Measurements from ENCODE around the gene C9.
"Not testable (repeated sequence)": the region's sequence is repeated elsewhere in the genome, so short reads cannot be mapped to it uniquely, and the experiment has no call there.

C9 gene

DNA sequence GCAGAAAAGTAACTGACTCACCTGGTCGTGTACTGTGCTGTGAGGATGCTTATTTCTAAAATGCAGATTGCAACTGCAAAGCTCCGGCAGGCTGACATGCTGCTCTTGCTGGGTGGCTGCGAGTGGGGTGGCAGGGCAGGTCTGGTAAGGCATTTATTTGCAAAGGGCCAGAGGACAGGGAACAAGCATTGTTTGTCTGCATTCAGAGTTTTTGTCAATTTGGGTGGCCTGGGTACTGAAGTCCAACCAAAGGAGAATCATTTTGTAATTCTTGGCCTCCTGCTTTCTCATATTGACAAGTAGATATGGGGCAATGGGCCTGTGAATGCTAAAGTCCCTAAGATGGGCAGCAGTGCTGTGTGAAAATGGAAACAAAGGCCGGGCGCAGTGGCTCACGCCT lies at the start of gene C9:
C9 (minus strand) TSS at position 129 of the 400 bp plus-strand sequence; CDS start at position 98, 31 bp downstream.
- no peak for DNase-seq (ENCODE audit: low read depth in 2 of 2)

DNA sequence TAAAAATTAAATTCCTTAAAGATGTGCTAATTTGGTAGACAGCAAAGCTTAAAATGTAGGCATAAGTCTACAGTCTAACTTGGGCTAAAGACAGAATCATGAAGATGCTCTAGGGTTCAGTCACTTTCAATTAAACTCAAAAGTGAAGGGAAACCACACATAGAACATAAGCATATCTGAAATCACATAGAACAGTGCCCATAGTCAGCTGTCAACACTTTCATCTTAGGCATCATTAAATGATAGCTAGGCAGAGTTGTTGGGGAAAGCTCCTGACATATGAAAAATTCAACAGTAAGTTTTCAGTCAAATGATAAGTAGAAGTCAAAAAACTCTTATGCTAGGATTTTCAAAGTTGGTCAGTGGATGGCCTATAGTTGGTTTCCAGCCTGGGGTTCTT lies 49.5 kb upstream of the C9 start:
- no peak for DNase-seq (ENCODE audit: low read depth in 2 of 2)

DNA sequence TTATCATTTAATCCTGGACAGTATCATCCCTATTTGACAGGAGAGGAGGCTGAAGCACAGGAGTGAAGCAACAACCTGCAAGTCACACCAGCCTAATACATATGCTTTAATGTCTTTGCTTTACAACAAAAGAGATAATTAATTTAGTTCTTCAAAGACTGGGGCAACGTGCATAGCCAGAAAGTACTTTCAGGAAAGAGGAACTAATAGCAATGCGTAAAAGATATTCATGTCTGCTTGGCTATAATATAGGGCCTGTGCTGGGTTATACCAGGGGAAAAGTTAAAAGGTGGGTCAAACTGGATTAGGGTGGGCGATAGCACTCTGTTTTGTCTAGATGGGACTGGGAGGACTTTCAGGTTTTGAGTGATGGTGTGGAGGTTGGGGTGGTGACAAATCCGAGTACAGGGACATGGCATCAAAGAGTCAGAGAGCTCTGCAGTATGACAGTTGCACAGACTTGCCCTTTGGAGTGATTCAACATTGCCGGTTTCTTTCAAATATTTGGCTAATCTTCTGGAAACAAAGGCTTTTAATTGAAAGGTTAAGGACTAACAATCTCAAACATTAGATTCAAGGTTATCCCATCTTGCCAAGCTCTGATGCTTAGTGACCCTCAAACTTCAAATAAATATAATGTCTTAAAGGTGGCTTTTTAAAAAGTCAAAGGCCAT lies 48.6 kb upstream of the C9 start:
- no peak for DNase-seq (ENCODE audit: low read depth in 2 of 2)

DNA sequence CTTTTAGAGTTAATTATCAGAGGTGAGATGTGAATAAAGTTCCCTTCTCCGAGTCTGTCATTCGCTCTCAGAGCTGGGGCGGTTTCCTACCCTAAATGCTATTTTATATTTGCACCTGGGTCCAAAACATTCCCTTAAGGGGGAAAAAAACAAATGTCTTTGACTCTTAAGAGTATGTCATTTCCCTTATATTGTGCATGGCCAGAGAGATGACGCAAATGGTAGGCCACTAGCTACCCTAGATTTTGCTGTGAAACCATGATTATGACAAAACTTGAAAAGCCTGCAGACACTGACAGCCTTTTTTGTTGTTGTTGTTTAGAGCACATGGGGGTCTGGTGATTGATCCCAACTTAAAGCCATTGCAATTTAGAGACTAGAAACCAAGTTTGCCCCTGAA lies 47.7 kb upstream of the C9 start:
- DNase-seq (ENCODE audit: low read depth in 2 of 2): no peak

DNA sequence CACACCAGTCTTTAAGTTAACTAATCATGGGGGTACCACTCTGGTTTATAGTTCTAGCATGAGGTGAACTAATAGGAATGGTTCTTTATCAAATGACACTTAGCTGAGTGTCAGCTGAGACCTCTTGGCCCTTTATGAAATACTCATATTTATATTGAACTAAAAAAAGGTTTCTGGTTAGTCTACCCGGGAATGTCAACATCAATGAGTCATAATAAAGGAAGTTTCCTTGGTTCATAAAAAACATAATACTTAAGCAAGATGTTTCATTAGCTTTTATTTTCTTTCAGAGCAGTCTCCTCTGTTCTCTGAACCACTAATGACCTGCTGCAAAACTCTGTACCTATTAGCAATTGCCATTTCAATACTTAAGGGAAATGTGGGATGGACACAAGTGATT lies 46.8 kb upstream of the C9 start:
- DNase-seq (ENCODE audit: low read depth in 2 of 2): no peak

DNA sequence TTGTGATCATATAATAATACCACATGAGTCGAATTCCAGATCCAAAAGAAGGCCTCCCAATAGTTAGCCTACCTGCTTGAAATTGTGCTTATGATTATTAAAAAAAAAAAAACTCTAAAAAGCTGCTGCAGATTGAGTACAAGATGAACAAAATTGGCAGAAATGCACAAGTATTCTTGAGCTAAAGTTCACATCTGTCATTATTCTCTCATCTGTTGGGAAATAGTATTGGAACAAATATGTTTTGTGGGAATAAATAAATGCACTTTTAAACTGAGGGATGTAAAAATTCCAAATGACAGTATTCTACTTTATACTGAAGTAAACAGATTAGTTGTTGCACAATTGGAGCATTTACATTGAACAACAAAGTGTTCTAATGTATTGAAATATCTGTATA lies 44.7 kb upstream of the C9 start:
- no peak for DNase-seq (ENCODE audit: low read depth in 2 of 2)

DNA sequence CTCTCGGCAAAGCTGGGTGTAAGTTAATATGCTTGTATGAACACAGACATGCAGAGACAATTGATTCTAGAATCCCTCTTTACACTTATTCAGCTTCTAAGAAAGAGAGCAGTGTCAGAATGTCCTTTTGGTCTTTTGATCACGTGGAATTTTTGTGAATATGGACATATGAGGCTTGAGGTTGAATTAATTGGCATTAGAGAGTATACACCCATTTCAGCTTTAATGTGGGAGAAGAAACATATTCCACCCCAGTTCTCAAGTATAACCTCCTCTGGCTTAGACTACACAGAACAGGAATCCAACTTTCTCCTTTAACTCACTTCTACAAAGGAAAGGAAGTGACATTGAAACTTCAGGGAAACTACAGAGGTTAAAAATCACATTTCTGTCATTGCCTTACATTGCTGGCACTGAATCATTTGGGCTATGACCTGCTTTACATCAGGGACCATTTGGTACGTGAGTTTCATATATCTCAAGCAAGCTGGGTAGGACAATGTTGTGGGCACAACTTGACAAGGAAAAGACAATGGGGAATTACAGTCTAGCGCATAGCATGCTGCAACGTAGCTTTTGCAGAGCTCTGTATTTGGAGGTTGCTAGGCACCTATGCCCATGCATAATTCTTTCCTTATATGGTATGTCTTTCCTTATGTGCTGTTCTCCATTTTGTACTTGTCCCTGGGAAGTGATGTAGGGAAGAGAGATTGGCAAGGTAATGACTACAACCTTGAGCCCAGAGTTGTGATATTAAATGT lies 41.0 kb upstream of the C9 start:
- DNase-seq (ENCODE audit: low read depth in 2 of 2): no peak

DNA sequence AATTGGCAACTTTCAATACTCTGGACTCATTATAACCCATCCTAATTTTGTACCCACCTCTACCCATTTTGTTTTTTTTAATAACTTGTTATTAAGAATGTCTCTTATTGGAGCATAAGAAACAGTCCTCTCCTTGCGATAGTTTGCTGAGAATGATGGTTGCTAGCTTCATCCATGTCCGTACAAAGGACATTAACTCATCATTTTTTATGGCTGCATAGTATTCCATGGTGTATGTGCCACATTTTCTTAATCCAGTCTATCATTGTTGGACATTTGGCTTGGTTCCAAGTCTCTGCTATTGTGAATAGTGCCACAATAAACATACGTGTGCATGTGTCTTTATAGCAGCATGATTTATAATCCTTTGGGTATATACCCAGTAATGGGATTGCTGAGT lies 39.5 kb upstream of the C9 start:
- DNase-seq (ENCODE audit: low read depth in 2 of 2): not testable (repeated sequence)

DNA sequence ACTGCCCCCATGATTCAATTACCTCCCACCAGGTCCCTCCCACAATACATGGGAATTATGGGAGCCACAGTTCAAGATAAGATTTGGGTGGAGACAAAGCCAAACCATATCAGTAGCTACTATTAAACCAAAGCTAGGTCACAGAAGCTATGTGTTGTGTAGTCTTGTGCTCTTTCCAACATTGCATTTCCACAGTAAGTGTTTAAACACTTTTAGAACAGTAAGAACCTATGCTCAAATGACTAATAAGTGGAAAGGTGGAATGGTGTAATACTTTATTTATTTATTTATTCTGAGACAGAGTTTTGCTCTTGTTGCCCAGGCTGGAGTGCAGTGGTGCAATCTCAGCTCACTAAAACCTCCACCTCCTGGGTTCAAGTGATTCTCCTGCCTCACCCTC lies 37.8 kb upstream of the C9 start:
- not testable (repeated sequence) for DNase-seq (ENCODE audit: low read depth in 2 of 2)

DNA sequence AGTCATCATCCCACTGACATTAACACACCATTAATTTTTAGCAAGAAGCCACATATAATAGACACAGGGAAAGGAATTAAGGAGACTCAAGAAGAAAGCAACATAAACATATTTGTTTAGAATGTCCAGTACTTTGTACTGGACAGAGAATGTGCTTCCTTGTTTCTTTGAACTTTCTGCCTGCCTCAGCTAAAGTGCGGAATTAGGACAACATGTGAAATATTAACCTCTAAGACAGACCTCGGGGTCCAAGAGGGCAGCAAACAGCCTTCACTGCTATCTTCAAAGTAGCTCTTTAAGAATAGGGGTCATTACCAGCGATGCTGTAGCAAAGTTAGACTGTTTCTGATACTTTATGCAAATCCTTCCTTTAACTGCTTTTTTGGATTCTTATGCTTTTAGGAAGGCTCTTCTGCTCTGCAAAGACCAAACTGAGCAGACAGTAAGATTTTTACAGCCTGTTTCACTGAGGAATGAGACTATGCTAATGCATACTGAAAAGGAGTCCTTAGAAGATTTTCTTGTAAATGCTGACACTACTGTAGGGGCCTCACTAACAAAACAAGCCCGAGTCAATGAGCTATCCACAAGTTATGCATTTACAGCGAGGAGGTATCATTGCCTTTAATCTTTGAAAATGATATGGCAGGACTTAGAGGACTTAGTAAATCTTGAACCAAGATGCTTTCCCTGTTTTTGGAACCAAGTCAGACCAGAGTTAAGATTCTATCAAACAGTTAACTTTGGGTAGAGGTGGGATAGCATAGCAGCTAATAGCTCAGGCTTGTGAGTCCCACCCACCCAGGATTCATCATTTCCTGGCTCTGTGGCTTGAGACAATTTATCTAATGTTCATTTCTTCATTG lies 36.7 kb upstream of the C9 start:
- no peak for DNase-seq (ENCODE audit: low read depth in 2 of 2)

DNA sequence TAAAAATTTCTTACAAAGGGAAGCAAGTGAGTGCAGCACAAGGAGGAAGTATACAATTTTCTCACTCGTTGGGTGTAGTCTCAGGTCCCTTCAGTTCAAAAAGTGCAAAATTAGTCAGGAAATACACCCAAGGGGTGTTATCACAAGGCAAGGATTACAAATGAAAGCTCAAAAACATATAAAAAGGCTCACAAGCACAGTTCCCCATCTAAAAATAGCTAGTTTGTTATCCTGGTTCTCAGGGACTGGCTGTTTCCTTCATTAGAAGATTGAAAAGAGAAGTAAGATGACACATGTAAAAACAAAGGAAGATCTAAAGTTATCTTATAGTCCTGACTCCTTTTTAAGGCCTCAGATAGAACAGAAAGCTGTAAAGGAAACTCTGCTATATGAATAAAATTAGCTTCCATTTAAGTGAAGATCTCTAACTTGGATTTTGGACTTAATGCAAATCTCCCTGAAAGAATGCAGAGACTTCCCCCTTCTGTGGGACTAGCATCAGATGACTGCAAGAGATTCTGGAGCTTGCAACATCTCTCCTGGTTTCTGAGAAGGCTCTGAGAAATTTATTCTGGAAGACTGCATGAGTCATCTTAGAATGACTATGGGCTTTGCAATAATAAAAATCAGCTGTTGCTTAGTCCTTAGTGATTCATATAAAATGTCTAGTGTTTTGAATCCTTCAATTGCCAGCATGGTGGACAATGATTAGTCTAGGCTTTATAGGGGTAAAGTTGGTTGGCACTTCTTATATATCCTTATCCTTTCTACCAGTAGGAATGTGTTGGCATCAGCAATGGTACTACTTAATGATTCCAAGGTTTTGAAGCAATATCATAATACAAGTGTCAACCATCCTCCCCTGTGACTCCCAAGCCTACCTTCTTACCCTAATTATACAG lies 35.1 kb upstream of the C9 start:
- DNase-seq (ENCODE audit: low read depth in 2 of 2): no peak

DNA sequence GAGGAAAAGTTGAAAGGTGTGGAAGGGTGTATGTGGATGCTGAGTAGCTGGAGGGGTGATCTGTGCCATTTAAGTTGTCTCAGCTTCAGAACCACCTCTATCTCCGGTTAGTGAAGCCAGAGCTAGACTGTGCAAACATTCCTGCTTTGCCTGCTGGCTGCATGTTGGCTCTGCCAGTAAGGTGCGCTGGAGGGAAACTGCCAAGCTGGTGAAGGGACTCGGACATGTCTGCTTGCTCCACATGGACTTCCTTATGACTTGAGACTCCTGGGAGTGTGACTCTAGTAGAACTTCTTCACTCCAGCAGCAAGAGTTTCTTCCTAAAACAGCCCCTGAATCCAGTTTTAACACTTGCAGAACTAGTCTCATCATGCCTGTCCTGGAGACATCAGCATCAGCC lies 32.5 kb upstream of the C9 start:
- DNase-seq (ENCODE audit: low read depth in 2 of 2): no peak

DNA sequence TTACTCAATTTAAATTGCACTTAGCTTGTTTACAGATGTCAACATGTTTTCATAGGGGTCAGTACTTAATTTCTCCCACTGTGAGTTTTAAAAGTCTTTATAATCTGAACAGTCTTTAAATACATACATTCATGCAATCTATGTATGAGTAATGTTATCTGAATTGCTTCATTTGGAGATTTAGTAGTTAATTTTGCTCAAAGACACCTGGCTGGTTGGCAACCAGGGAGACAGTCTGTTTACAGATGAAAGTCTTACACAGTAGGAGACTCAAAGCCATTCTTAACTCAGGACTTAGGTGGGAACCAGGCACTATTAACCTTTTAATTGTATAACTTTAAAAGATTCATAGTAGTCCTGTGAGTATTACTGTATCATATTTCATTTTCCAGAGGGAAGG lies 31.2 kb upstream of the C9 start:
- no peak for DNase-seq (ENCODE audit: low read depth in 2 of 2)

DNA sequence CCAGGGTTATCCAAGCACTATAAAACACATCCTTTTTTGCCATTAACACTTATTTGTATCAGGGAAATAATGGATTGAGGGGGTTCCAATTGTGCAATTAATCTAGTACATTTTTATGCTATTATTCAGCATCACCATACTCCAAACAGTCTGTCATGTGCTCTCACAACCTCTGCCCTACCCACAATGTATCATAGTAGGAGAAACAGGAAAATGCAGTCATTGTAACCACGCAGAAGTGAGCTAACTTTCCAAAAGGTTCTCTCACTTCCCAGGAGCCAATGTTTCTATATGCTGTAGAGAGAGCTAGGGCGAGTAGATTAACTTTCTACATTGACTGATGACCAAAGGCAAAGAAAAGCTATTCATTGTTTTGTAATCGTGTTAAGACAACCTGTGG lies 30.7 kb upstream of the C9 start:
- no peak for DNase-seq (ENCODE audit: low read depth in 2 of 2)

DNA sequence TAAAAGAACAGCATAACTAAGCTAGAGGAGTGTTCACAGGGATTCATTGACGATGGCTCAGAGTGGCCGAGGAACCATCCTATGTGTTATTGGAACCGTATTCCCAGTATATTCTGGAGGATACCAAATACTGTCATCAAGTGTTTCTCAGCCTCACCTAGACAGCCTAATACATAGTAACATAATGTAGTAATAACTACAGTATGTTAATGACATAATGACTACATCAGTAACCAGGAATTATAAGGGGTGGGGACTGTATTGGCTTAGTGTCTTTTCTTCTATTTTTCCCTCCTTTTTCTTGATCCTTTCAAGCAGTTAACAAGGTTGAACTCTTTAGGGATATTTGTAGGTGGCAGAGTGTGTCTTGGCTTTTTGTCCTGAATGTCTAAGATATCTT lies 26.6 kb upstream of the C9 start:
- DNase-seq (ENCODE audit: low read depth in 2 of 2): no peak

DNA sequence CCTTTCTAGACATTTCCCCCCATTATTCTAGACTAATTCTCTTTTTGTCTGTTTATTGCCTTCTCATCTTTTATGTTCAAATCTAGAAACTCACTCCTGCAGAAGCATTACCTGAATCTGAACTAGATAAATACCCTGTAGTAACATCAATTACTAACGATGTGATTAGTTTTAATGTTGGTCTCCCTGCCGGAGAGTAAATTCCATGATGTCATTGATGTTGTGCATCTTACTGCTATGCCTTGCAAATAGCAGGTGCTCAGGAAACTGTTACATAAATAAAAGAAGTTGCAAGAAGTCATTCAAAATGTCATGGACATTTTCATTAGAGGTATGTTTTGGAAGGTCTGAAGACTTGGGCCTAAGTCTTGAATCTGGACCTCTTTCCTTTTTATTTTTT lies 23.0 kb upstream of the C9 start:
- DNase-seq (ENCODE audit: low read depth in 2 of 2): no peak

DNA sequence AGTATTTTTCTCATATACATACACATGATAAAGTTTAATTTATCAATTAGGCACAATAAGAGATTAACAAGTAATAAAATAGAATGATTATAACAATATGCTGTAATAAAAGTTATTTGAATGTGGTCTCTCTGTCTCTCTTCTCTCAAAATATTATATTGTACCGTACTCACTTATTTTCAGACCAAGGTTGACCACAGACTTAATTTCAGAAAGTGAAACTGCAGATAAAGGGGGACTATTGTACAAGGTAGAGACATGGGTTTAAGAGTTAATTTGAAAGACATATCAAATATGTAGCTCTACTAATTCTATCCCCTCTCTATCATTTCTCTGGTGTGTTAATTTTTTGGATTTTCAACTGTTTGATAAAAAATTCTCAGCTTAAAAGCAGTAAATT lies 20.0 kb upstream of the C9 start:
- DNase-seq (ENCODE audit: low read depth in 2 of 2): no peak

DNA sequence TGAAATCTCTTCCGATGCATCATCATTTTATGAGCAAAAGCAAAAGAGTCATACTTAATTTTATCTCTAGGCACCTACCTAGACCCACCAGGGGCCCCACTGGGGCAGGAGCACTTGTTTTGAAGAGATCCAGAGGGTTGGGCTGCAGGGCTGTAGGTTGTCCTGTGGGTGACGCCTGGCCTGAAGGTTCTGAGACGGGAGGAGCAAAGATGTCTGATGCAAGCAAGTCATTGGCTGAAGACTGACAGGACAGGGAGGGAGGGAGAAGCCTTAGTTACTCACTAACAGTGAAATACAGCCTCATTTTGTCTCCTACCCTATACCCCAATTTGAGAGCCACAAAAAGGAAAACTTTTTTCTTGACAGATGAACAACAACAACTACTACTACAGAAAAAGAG lies 17.1 kb upstream of the C9 start:
- DNase-seq (ENCODE audit: low read depth in 2 of 2): no peak

DNA sequence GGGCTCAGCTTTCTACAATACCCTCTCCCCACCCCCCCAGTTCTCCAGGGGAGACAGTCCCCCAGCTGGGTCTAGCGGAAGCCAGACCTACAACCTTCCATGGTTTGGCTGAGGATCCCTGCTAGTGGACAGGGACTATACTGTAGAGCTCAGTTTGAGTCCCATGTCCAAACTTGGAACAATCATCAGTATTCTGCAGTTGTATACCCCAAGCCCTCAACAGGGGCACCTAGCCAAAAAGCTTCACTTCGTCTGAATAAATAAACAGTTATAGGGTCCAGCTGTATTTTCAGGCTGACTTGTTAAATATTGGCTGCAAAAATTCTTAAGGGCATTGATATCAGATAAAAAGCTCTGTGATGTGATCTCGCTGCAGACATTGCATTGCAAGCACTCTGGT lies 15.4 kb upstream of the C9 start:
- DNase-seq (ENCODE audit: low read depth in 2 of 2): no peak

DNA sequence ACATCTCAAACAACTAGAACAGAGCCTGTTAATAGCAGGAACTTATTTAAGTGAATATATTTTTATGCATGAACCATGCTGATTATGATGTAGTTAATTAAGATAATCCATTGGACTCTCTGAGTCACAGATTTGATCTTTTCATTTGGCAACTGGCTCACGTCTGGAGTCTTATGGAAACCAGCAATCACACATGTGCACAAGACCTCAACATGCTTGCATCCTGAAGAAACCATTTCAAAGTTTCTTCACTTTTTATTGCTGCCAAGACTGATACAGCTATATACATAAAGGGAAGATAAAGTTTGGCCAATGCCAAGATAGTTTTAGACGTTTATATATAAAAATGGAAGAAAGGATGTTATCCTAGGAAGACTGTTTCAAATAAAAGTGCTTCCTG lies 13.3 kb upstream of the C9 start:
- DNase-seq (ENCODE audit: low read depth in 2 of 2): no peak

DNA sequence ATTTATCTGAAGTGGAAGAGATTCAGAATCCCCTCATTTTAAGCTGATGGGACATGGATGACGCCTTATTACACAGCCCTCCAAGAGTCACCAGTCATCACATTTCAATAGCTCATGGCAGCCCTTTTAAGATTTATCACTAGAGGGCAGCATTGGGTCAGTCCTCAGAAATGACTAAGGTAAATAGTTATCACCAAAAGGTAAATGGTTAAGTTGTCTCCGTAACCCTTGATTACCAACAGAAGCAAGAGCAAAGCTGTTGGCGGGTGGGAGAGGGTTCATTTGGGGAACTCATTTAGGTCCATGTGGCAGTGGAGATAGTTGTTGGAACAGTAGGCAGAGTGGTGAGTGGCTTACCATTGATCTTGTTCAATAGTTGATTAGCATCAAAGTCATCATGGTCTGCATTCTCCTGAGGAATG lies 12.0 kb upstream of the C9 start:
- peak in 1 of 2 donors; percentile 5 for DNase-seq (ENCODE audit: low read depth in 2 of 2)

DNA sequence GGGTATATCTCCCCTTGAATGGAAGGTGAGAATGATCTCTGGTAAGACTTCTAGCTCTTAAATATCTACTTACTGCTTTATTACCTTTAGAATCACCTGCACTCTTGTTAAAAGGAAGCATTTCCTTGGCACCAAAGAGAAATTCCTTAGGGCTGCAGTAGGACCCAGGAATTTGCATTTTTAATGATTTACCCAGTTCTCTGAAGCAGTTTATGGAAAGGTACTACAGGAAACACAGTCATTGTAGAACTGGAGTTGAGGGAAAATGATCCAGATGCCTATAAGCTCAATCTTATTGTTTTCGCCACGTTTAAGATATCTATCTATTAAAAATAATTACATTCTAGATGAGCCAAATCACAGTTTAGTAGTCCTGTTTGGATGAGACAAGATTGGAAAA lies 9.5 kb upstream of the C9 start:
- no peak for DNase-seq (ENCODE audit: low read depth in 2 of 2)

Data from stimulated activated CD4-positive, alpha-beta T cell treated with anti-CD3 and anti-CD28 coated beads, Interleukin-1b, Interleukin-23, amount 100 ng/mL, for 4 hours (primary cell).